ENCODE results near the gene ONECUT3. TPM values are rescaled to one million over a fixed set of nuclear protein-coding genes. Genes with fewer than 3 reads are reported as not detected.

Gene ONECUT3
- total and polyA plus RNA-seq, 2 donors (not counting 3 experiments of a cell fraction or from before 2014, with no cell fraction given), result not detected

DNA sequence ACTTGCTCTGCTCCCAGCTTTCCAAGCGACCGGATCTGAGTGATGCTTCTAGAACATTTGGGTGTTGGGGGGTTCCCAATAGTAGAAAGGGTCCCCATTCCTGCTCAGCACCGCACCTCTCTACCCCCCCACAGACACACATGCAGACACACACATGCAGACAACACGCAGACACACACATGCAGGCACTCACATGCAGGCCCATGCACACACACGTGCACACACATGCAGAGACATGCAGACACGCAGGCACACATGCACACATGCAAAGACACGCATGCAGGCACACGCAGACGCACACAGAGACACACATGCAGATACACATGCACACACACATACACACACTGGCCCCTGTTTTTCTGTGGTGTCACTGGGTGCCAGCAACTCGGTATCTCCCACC lies 23.8 kb downstream of the ONECUT3 start:
- CTCF ChIA-PET, result interaction anchor here (0.6 to 1.8 kb wide), 6 partner anchors 9 to 285 kb away, joined by 3 to 9 read pairs (median 4); no protein-coding TSS in a partner anchor
- Histone ChIP-seq H3K27me3 (ENCODE audit: control insufficient read depth in 2 of 2, insufficient read depth in 2 of 2, low read length in 2 of 2) (peaks cover 28 to 34% of the 10 kb centered on the region in 2 experiments), H2AFZ (ENCODE audit: low read depth, low read length) (no peak overlapping the region)

More for the DNA sequence above, 23.8 kb downstream of the ONECUT3 start:
- TF ChIP-seq JUN (IDR thresholded peaks at IDR 0.05; ENCODE audit: borderline replicate concordance, insufficient read depth, insufficient read length, low read depth), result no peak
- TF ChIP-seq GATA2 (IDR thresholded peaks at IDR 0.05; ENCODE audit: insufficient read depth, insufficient read length, low read depth, low read length), result no peak
- TF ChIP-seq, protein P1, sequence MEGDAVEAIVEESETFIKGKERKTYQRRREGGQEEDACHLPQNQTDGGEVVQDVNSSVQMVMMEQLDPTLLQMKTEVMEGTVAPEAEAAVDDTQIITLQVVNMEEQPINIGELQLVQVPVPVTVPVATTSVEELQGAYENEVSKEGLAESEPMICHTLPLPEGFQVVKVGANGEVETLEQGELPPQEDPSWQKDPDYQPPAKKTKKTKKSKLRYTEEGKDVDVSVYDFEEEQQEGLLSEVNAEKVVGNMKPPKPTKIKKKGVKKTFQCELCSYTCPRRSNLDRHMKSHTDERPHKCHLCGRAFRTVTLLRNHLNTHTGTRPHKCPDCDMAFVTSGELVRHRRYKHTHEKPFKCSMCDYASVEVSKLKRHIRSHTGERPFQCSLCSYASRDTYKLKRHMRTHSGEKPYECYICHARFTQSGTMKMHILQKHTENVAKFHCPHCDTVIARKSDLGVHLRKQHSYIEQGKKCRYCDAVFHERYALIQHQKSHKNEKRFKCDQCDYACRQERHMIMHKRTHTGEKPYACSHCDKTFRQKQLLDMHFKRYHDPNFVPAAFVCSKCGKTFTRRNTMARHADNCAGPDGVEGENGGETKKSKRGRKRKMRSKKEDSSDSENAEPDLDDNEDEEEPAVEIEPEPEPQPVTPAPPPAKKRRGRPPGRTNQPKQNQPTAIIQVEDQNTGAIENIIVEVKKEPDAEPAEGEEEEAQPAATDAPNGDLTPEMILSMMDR (IDR thresholded peaks at IDR 0.05; ENCODE audit: extremely low read depth in 1 of 2, insufficient read depth in 1 of 2, low read depth in 1 of 2, low read length in 2 of 2), result no peak
- no peak for TF ChIP-seq MAX (IDR thresholded peaks at IDR 0.05; ENCODE audit: insufficient read depth, insufficient read length)
- no peak for TF ChIP-seq MYC (IDR thresholded peaks at IDR 0.05; ENCODE audit: low read depth, low read length)
- no peak for TF ChIP-seq FOS (IDR thresholded peaks at IDR 0.05; ENCODE audit: borderline replicate concordance, insufficient read depth, low read length)
- no peak for TF ChIP-seq POLR2A (IDR thresholded peaks at IDR 0.05; ENCODE audit: low read depth, low read length)
- no peak for TF ChIP-seq POLR2AphosphoS5 (IDR thresholded peaks at IDR 0.05; ENCODE audit: insufficient read depth, low read depth, low read length)
- TF ChIP-seq EZH2 (IDR thresholded peaks at IDR 0.05; ENCODE audit: borderline replicate concordance, low read depth, low read length, severe bottlenecking), result no peak
- no peak for FAIRE-seq
- intact Hi-C loops (cut with micrococcal nuclease), result loop anchor here (5.0 kb wide), 1 partner anchor 35 kb away; the partner anchor contains the start of gene ATP8B3
- H3K36me3 ChIP-seq (ENCODE audit: control insufficient read depth in 2 of 2, extremely low read depth in 1 of 2, insufficient read depth in 2 of 2, low read length in 2 of 2), result no peaks in the 10 kb centered on the region
- H3K9me3 ChIP-seq (replicated peaks; ENCODE audit: control insufficient read depth, insufficient read depth, low read length), result no peaks in the 10 kb centered on the region
- no peaks in the 10 kb centered on the region for H3K9me1 ChIP-seq (replicated peaks; ENCODE audit: control insufficient read depth, extremely low read depth, insufficient read depth, low read length)
- H3K4me1 ChIP-seq (ENCODE audit: control insufficient read depth, extremely low read depth, insufficient read depth, low read length), result no peaks in the 10 kb centered on the region
- POLR2A ChIA-PET, result no interaction called here
- dilution Hi-C loops (cut with MboI; ENCODE audit: extremely low pct_ligation_motif_present, low sequenced_read_pairs), result no loop called here
- no peak for DNase-seq (ENCODE audit: low read depth, low spot score)
- H3K9ac ChIP-seq (replicated peaks; ENCODE audit: extremely low read depth, insufficient read depth, low read length), result no peak overlapping the region
- H3K4me3 ChIP-seq (replicated peaks in 1 of 3; ENCODE audit: insufficient read depth in 1 of 3, low read depth in 1 of 3, low read length in 3 of 3), result no peak overlapping the region
- no peak overlapping the region for H3K4me2 ChIP-seq (ENCODE audit: insufficient read depth, low read length)
- H3K79me2 ChIP-seq (ENCODE audit: control insufficient read depth, insufficient read depth, low read length), result no peaks in the 10 kb centered on the region
- no TSS peak for BruUV-seq (replicated peaks)
- H3K27ac ChIP-seq (ENCODE audit: insufficient read depth, low read depth, low read length), result no peak overlapping the region
- H4K20me1 ChIP-seq (replicated peaks; ENCODE audit: control insufficient read depth, extremely low read depth, insufficient read depth, low read length), result no peaks in the 10 kb centered on the region
